ENCODE data around the gene APOBEC4. TPM values are rescaled to one million over a fixed set of nuclear protein-coding genes. Genes with fewer than 3 reads are reported as not detected.

The APOBEC4 gene
- total and polyA plus RNA-seq, 2 of the 13 experiments (the other 11 are each of a cell fraction or from before 2014, with no cell fraction given) = not detected

DNA sequence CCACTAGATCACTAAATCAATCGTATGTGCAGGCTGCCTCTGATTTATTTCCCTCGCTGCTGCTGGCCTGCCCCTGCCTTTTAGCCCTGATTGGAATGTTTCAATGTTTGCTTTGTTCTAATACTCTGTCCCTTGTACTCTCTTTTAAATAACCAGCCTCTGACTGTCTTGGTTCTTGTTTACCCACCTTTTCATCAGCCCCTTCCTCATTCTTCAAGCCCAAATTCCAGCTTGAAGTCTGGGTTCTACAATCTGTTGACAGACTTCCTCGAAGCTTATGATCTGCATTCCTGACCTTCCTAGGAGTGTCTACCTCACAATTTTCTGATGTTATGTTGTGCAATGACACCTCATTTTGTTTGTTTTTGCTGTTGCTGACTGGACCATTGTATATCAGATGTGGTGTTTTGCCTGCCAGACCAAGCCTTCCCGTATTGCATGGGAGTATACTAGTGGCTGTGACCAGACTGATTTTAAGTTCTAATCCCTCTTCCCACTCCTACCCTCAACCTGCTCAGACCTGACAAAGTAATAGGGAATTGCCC is 46.6 kb upstream of the APOBEC4 start:
- Histone ChIP-seq H3K36me3 (replicated peaks in 1 of 2; ENCODE audit: control insufficient read depth in 1 of 2, insufficient read depth in 2 of 2, low read length in 2 of 2) (no peaks in the 10 kb centered on the region; a peak in 1 of 5 replicates), H3K4me3 (replicated peaks in 1 of 3; ENCODE audit: insufficient read depth in 1 of 3, low read depth in 2 of 3, low read length in 3 of 3) (no peak overlapping the region), H3K4me2 (ENCODE audit: low read depth, low read length) (peak overlapping the region; percentile 51), H2AFZ (ENCODE audit: low read length) (no peak overlapping the region), H3K9ac (ENCODE audit: insufficient read depth, low read depth, low read length) (peak overlapping the region; percentile 55), H3K9me3 (ENCODE audit: low read length) (no peaks in the 10 kb centered on the region), H3K27ac (ENCODE audit: extremely low read length, insufficient read depth, low read length) (peak overlapping the region; percentile 82), H3K79me2 (ENCODE audit: insufficient read depth, low read length) (no peaks in the 10 kb centered on the region), H3K27me3 (ENCODE audit: control insufficient read depth in 1 of 2, insufficient read depth in 2 of 2, low read length in 2 of 2) (no peaks in the 10 kb centered on the region), H4K20me1 (ENCODE audit: insufficient read depth, low read length) (no peaks in the 10 kb centered on the region), H3K4me1 (ENCODE audit: insufficient read depth, low read length) (peaks cover 50% of the 10 kb centered on the region)
- POLR2A ChIA-PET = interaction anchor here (0.9 to 1.4 kb wide), 2 partner anchors 107 to 351 kb away, joined by 3 to 6 read pairs; partner anchors contain the start of gene TSEN15
- DNase-seq (ENCODE audit: low spot score) = peak; percentile 99
- CTCF ChIA-PET (ENCODE audit: low intra/inter-chr PET ratio, low total read pairs) = interaction anchor here (0.7 kb wide), 1 partner anchor 44 kb away, joined by 3 read pairs; no protein-coding TSS in a partner anchor
- intact Hi-C loops (cut with micrococcal nuclease; ENCODE audit: unreplicated experiment) (loop anchor here (1.0 to 5.0 kb wide), 2 partner anchors 103 to 144 kb away; no protein-coding TSS in a partner anchor), in situ Hi-C loops (cut with HindIII; ENCODE audit: extremely low pct_ligation_motif_present, low pct_unique_long_range_greater_than_20kb) (loop anchor here (10.0 kb wide), 1 partner anchor 55 kb away; no protein-coding TSS in a partner anchor)
- peak; percentile 98 for ATAC-seq
- BruUV-seq (replicated peaks) = no TSS peak
- peak; percentile 99 for FAIRE-seq
- 0% methylated on average over 4 of the region's 4 CpGs for WGBS (ENCODE audit: low lambda C conversion rate)
- no peak for TF ChIP-seq JDP2 (CRISPR knock-in tag; IDR thresholded peaks at IDR 0.05; ENCODE audit: borderline replicate concordance)
- TF ChIP-seq ZNF44 (CRISPR knock-in tag; IDR thresholded peaks at IDR 0.05) = no peak
- TF ChIP-seq MBNL3 (CRISPR knock-in tag; conservative IDR thresholded peaks at IDR 0.05) = no peak
- TF ChIP-seq GATA4 (IDR thresholded peaks at IDR 0.05; ENCODE audit: borderline replicate concordance, low read depth) = peak; percentile 27; the same call in 1 of the 2 replicates
- TF ChIP-seq ZBTB42 (CRISPR knock-in tag; IDR thresholded peaks at IDR 0.05) = no peak
- TF ChIP-seq, protein P1, sequence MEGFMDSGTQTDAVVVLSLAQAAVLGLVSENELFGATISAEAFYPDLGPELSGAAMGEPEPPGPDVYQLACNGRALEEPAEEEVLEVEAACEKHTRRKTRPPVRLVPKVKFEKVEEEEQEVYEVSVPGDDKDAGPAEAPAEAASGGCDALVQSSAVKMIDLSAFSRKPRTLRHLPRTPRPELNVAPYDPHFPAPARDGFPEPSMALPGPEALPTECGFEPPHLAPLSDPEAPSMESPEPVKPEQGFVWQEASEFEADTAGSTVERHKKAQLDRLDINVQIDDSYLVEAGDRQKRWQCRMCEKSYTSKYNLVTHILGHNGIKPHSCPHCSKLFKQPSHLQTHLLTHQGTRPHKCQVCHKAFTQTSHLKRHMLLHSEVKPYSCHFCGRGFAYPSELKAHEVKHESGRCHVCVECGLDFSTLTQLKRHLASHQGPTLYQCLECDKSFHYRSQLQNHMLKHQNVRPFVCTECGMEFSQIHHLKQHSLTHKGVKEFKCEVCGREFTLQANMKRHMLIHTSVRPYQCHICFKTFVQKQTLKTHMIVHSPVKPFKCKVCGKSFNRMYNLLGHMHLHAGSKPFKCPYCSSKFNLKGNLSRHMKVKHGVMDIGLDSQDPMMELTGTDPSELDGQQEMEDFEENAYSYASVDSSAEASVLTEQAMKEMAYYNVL (CRISPR knock-in tag; IDR thresholded peaks at IDR 0.05; ENCODE audit: borderline replicate concordance) = peak; percentile 95
- no peak for TF ChIP-seq ZNF335 (CRISPR knock-in tag; IDR thresholded peaks at IDR 0.05)
- TF ChIP-seq, protein P2, sequence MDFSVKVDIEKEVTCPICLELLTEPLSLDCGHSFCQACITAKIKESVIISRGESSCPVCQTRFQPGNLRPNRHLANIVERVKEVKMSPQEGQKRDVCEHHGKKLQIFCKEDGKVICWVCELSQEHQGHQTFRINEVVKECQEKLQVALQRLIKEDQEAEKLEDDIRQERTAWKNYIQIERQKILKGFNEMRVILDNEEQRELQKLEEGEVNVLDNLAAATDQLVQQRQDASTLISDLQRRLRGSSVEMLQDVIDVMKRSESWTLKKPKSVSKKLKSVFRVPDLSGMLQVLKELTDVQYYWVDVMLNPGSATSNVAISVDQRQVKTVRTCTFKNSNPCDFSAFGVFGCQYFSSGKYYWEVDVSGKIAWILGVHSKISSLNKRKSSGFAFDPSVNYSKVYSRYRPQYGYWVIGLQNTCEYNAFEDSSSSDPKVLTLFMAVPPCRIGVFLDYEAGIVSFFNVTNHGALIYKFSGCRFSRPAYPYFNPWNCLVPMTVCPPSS (IDR thresholded peaks at IDR 0.05) = no peak
- TF ChIP-seq SAFB2 (CRISPR knock-in tag; IDR thresholded peaks at IDR 0.05; ENCODE audit: borderline replicate concordance, low read depth) = peak; percentile 32; the same call in 1 of the 2 replicates
- TF ChIP-seq MXI1 (IDR thresholded peaks at IDR 0.05; ENCODE audit: borderline replicate concordance, low read depth, low read length) = no peak
- no peak for TF ChIP-seq ZNF543 (CRISPR knock-in tag; IDR thresholded peaks at IDR 0.05)
- TF ChIP-seq TARDBP (CRISPR knock-in tag; IDR thresholded peaks at IDR 0.05) = peak; percentile 92
- TF ChIP-seq, protein P3, sequence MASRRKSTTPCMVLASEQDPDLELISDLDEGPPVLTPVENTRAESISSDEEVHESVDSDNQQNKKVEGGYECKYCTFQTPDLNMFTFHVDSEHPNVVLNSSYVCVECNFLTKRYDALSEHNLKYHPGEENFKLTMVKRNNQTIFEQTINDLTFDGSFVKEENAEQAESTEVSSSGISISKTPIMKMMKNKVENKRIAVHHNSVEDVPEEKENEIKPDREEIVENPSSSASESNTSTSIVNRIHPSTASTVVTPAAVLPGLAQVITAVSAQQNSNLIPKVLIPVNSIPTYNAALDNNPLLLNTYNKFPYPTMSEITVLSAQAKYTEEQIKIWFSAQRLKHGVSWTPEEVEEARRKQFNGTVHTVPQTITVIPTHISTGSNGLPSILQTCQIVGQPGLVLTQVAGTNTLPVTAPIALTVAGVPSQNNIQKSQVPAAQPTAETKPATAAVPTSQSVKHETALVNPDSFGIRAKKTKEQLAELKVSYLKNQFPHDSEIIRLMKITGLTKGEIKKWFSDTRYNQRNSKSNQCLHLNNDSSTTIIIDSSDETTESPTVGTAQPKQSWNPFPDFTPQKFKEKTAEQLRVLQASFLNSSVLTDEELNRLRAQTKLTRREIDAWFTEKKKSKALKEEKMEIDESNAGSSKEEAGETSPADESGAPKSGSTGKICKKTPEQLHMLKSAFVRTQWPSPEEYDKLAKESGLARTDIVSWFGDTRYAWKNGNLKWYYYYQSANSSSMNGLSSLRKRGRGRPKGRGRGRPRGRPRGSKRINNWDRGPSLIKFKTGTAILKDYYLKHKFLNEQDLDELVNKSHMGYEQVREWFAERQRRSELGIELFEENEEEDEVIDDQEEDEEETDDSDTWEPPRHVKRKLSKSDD (CRISPR knock-in tag; IDR thresholded peaks at IDR 0.05; ENCODE audit: low read depth) = peak; percentile 63; the same call in 1 of the 2 replicates
- TF ChIP-seq, protein P4, sequence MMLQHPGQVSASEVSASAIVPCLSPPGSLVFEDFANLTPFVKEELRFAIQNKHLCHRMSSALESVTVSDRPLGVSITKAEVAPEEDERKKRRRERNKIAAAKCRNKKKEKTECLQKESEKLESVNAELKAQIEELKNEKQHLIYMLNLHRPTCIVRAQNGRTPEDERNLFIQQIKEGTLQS (CRISPR knock-in tag; IDR thresholded peaks at IDR 0.05) = peak; percentile 81
- 0 out of 2 replicates have a peak, but pooled peaks have one; percentile 43 for TF ChIP-seq NR2C2 (CRISPR knock-in tag; IDR thresholded peaks at IDR 0.05; ENCODE audit: borderline replicate concordance)
- no peak for TF ChIP-seq RNF2 (conservative IDR thresholded peaks at IDR 0.05; ENCODE audit: low read depth)
- 0 out of 2 replicates have a peak, but pooled peaks have one; percentile 29 for TF ChIP-seq KAT7 (CRISPR knock-in tag; IDR thresholded peaks at IDR 0.05; ENCODE audit: borderline replicate concordance)
- peak; percentile 86 for TF ChIP-seq ZEB1 (IDR thresholded peaks at IDR 0.05; ENCODE audit: insufficient replicate concordance, low read depth)
